HepG2 (cell line): Measurements from ENCODE around the gene SRI. TPM values are rescaled to one million over a fixed set of nuclear protein-coding genes. Genes with fewer than 3 reads are reported as not detected.

ENCODE experiments used
- ATAC-seq: fragments of 200-7000 bp; cut with Tn5 transposase; 3 replicates; pipeline ENCODE4 v1.9.1; 2020; ENCODE audit warnings: mild to moderate bottlenecking, moderate library complexity
- BruUV-seq: library from RNA; stranded (reverse); fragments of 400-500 nt; replicated peaks from 2 replicates; lab custom pipeline; 2021; lab: Mats Ljungman, UMichigan
- CTCF ChIA-PET: fragments of 300-600 bp; formaldehyde crosslinking; extraction: SDS; loops from one replicate; lab custom pipeline; 2021; ENCODE audit warnings: low total read pairs, inconsistent platforms, low intra/inter-chr PET ratio; lab: Yijun Ruan, JAX
- POLR2A ChIA-PET: fragments of 350-600 bp; sonication (Branson Sonifier 250); formaldehyde crosslinking; loops from one replicate; lab custom pipeline; 2020; ENCODE audit warnings: antibody characterized with exemption, inconsistent platforms; lab: Yijun Ruan, JAX
- DNase-seq: peaks from one replicate; pipeline ENCODE4 v3.0.0-alpha.2; 2015; ENCODE audit warnings: low spot score
- FAIRE-seq: peaks from 3 replicates; lab custom pipeline; 2011; peaks lifted over from hg19 to GRCh38; lab: Jason Lieb, UNC
- H2AFZ ChIP-seq: one replicate; pipeline ENCODE4 v1.6.1; 2011; ENCODE audit warnings: low read length, inconsistent platforms
- H3K27ac ChIP-seq: fragments of 300-600 bp; 3 replicates; pipeline ENCODE4 v1.8.0; 2011; ENCODE audit warnings: mixed run types, mild to moderate bottlenecking, mixed read lengths, low read length, inconsistent platforms; ENCODE audit not compliant: insufficient read depth; ENCODE audit errors: extremely low read length
- H3K27me3 ChIP-seq, 2 experiments: fragments of 200-600 bp in 1 of 2; 2 replicates in 1 of 2; 3 replicates in 1 of 2; pipeline versions ENCODE4 v1.6.0 to v1.8.0; 2011; ENCODE audit warnings: low read length in 2 of 2, mild to moderate bottlenecking in 2 of 2, moderate library complexity in 2 of 2, inconsistent platforms in 1 of 2; ENCODE audit not compliant: insufficient read depth in 2 of 2, control insufficient read depth in 1 of 2
- H3K36me3 ChIP-seq, 2 experiments: fragments of 200-600 bp in 1 of 2; replicated peaks in 1 of 2; 2 replicates in 1 of 2; 3 replicates in 1 of 2; pipeline versions ENCODE4 v1.5.1 to v1.8.0; 2011; ENCODE audit warnings: low read length in 2 of 2, inconsistent platforms in 1 of 2; ENCODE audit not compliant: insufficient read depth in 2 of 2, control insufficient read depth in 1 of 2
- H3K4me1 ChIP-seq: 2 replicates; pipeline ENCODE4 v1.5.1; 2012; ENCODE audit warnings: low read length, inconsistent platforms; ENCODE audit not compliant: insufficient read depth
- H3K4me2 ChIP-seq: 2 replicates; pipeline ENCODE4 v1.6.0; 2011; ENCODE audit warnings: low read depth, low read length, inconsistent platforms
- H3K4me3 ChIP-seq, 3 experiments: fragments of 200-600 bp in 1 of 3; sonication (generic), shearing (Covaris generic) in 1 of 3; replicated peaks in 1 of 3; 2 replicates each; pipeline ENCODE4 v1.5.1; 2011 to 2016; ENCODE audit warnings: low read length in 3 of 3, inconsistent platforms in 2 of 3, low read depth in 2 of 3, mild to moderate bottlenecking in 2 of 3, control low read depth in 1 of 3, mixed read lengths in 1 of 3; ENCODE audit not compliant: insufficient read depth in 1 of 3
- H3K79me2 ChIP-seq: one replicate; pipeline ENCODE4 v1.6.1; 2011; ENCODE audit warnings: low read length, inconsistent platforms; ENCODE audit not compliant: insufficient read depth
- H3K9ac ChIP-seq: 2 replicates; pipeline ENCODE4 v1.6.0; 2011; ENCODE audit warnings: mild to moderate bottlenecking, low read depth, low read length, inconsistent platforms; ENCODE audit not compliant: insufficient read depth
- H3K9me3 ChIP-seq: 2 replicates; pipeline ENCODE4 v1.5.1; 2012; ENCODE audit warnings: mild to moderate bottlenecking, low read length
- H4K20me1 ChIP-seq: 2 replicates; pipeline ENCODE4 v1.6.0; 2011; ENCODE audit warnings: inconsistent platforms, mild to moderate bottlenecking, low read length, moderate library complexity; ENCODE audit not compliant: insufficient read depth
- DNMT3B ChIP-seq: conservative IDR thresholded peaks from 2 replicates; pipeline ENCODE4 v1.6.1; 2016; ENCODE audit warnings: missing biosample characterization, control low read depth
- EED ChIP-seq: sonication (generic); formaldehyde crosslinking; IDR thresholded peaks from 2 replicates; pipeline ENCODE4 v1.5.0; 2020; ENCODE audit warnings: mild to moderate bottlenecking, missing genetic modification reagents
- FOSL1 ChIP-seq: sonication (generic); formaldehyde crosslinking; IDR thresholded peaks from 2 replicates; pipeline ENCODE4 v1.9.0; 2021; ENCODE audit warnings: missing genetic modification reagents, borderline replicate concordance
- FOXO1 ChIP-seq: sonication (generic); formaldehyde crosslinking; IDR thresholded peaks from 2 replicates; pipeline ENCODE4 v1.4.0; 2020; ENCODE audit warnings: missing genetic modification reagents
- GLI4 ChIP-seq: sonication (generic); formaldehyde crosslinking; IDR thresholded peaks from 2 replicates; pipeline ENCODE4 v1.5.1; 2020; ENCODE audit warnings: missing genetic modification reagents, mild to moderate bottlenecking, moderate library complexity, borderline replicate concordance
- PAX8 ChIP-seq: sonication (generic); formaldehyde crosslinking; IDR thresholded peaks from 2 replicates; pipeline ENCODE4 v1.8.0; 2022; ENCODE audit warnings: mild to moderate bottlenecking, missing genetic modification reagents, borderline replicate concordance
- PITX1 ChIP-seq: sonication (generic); formaldehyde crosslinking; IDR thresholded peaks from 2 replicates; pipeline ENCODE4 v1.5.1; 2020; ENCODE audit warnings: mild to moderate bottlenecking, missing genetic modification reagents
- REL ChIP-seq: sonication (generic); formaldehyde crosslinking; conservative IDR thresholded peaks from 2 replicates; pipeline ENCODE4 v1.8.0; 2022; ENCODE audit warnings: mild to moderate bottlenecking, missing genetic modification reagents, moderate library complexity
- RXRB ChIP-seq: IDR thresholded peaks from 2 replicates; pipeline ENCODE4 v1.6.1; 2016; ENCODE audit warnings: borderline replicate concordance, missing genetic modification reagents, missing compliant biosample characterization
- SIX1 ChIP-seq: sonication (generic); formaldehyde crosslinking; IDR thresholded peaks from 2 replicates; pipeline ENCODE4 v1.4.0; 2020; ENCODE audit warnings: missing genetic modification reagents, borderline replicate concordance
- ZMYM3 ChIP-seq: sonication (generic); formaldehyde crosslinking; IDR thresholded peaks from 2 replicates; pipeline ENCODE4 v1.5.1; 2020; ENCODE audit warnings: mild to moderate bottlenecking, missing genetic modification reagents
- ZNF407 ChIP-seq: sonication (generic); formaldehyde crosslinking; IDR thresholded peaks from one replicate; pipeline ENCODE4 v1.5.1; 2020; ENCODE audit warnings: mild to moderate bottlenecking, missing genetic modification reagents; ENCODE audit errors: not compliant biosample characterization
- ZSCAN25 ChIP-seq: sonication (generic); formaldehyde crosslinking; IDR thresholded peaks from 2 replicates; pipeline ENCODE4 v1.8.0; 2022; ENCODE audit warnings: mild to moderate bottlenecking, missing genetic modification reagents
- WGBS: methylation state at CpG from one replicate; pipeline ENCODE4 v1.1.6; 2017; ENCODE audit warnings: low lambda C conversion rate; 5-methylcytosine and 5-hydroxymethylcytosine counted together
- in situ Hi-C: cut with HindIII; loops from 2 replicates; pipeline ENCODE4 v1.10.0; 2017; ENCODE audit warnings: low pct_unique_long_range_greater_than_20kb; ENCODE audit not compliant: extremely low pct_ligation_motif_present
- intact Hi-C: fragments of 100-400 bp; cut with micrococcal nuclease; formaldehyde crosslinking; loops from one replicate; pipeline ENCODE4 v1.10.0; 2022; ENCODE audit not compliant: unreplicated experiment
- polyA plus RNA-seq, 8 experiments: library from polyadenylated mRNA; depleted of rRNA in 3 of 8; stranded (reverse) in 7 of 8; unstranded in 1 of 8; fragments of >200 nt; fragmentation: Illumina TruSeq in 4 of 8; extraction: Trizol in 4 of 8; gene quantifications; 2 replicates each; pipeline versions ENCODE4 v1.2.1 to v1.2.3, GENCODE V29; 2011 to 2016; ENCODE audit warnings: low read depth in 4 of 8, missing spikeins in 1 of 8, mixed read lengths in 1 of 8; ENCODE audit not compliant: insufficient read depth in 1 of 8
- total RNA-seq, 5 experiments: library from RNA; depleted of rRNA; stranded (reverse); fragments of >200 nt; fragmentation: Illumina TruSeq; extraction: Trizol; gene quantifications; 2 replicates each; pipeline ENCODE4 v1.2.3, GENCODE V29; 2016; ENCODE audit warnings: low read depth in 1 of 5
- TF ChIP-seq, protein P1 (sequence below): fragments of 450-650 bp; IDR thresholded peaks from 2 replicates; pipeline ENCODE4 v1.6.1; 2017
- TF ChIP-seq, protein P2 (sequence below): sonication (generic); formaldehyde crosslinking; IDR thresholded peaks from 2 replicates; pipeline ENCODE4 v1.8.1; 2023; ENCODE audit warnings: mild to moderate bottlenecking, missing genetic modification reagents

The SRI gene
- total and polyA plus RNA-seq, 2 of the 13 experiments (the other 11 are each of a cell fraction or from before 2014, with no cell fraction given), result 0.33 TPM; not detected in 1

- H3K4me2 ChIP-seq, result no peak overlapping the region
- H3K4me3 ChIP-seq, result no peak overlapping the region
- in situ Hi-C loops, result no loop called here
- no peak overlapping the region for H3K27ac ChIP-seq
- H4K20me1 ChIP-seq, result no peaks in the 10 kb centered on the region
- no peak overlapping the region for H2AFZ ChIP-seq
- DNase-seq (no peak), ATAC-seq (no peak), FAIRE-seq (no peak)
- no peaks in the 10 kb centered on the region for H3K27me3 ChIP-seq
- H3K36me3 ChIP-seq, result no peaks in the 10 kb centered on the region
- no TSS peak for BruUV-seq
- no peaks in the 10 kb centered on the region for H3K79me2 ChIP-seq
- POLR2A ChIA-PET, result no interaction called here
- peaks cover under 1% of the 10 kb centered on the region; the same call in 1 of the 2 replicates for H3K9me3 ChIP-seq
- CTCF ChIA-PET, result no interaction called here
- no peak overlapping the region for H3K9ac ChIP-seq
- peaks cover 14% of the 10 kb centered on the region for H3K4me1 ChIP-seq
- intact Hi-C loops, result no loop called here
- WGBS, result 1% methylated on average over 2 of the region's 2 CpGs
- TF ChIP-seq, protein P1, sequence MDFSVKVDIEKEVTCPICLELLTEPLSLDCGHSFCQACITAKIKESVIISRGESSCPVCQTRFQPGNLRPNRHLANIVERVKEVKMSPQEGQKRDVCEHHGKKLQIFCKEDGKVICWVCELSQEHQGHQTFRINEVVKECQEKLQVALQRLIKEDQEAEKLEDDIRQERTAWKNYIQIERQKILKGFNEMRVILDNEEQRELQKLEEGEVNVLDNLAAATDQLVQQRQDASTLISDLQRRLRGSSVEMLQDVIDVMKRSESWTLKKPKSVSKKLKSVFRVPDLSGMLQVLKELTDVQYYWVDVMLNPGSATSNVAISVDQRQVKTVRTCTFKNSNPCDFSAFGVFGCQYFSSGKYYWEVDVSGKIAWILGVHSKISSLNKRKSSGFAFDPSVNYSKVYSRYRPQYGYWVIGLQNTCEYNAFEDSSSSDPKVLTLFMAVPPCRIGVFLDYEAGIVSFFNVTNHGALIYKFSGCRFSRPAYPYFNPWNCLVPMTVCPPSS, result no peak
- no peak for TF ChIP-seq DNMT3B (CRISPR knock-in tag)
- TF ChIP-seq FOSL1 (CRISPR knock-in tag), result no peak
- TF ChIP-seq, protein P2, sequence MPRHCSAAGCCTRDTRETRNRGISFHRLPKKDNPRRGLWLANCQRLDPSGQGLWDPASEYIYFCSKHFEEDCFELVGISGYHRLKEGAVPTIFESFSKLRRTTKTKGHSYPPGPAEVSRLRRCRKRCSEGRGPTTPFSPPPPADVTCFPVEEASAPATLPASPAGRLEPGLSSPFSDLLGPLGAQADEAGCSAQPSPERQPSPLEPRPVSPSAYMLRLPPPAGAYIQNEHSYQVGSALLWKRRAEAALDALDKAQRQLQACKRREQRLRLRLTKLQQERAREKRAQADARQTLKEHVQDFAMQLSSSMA (CRISPR knock-in tag), result no peak
- no peak for TF ChIP-seq EED (CRISPR knock-in tag)
- TF ChIP-seq RXRB (CRISPR knock-in tag), result no peak
- no peak for TF ChIP-seq GLI4 (CRISPR knock-in tag)
- TF ChIP-seq ZSCAN25, result no peak
- TF ChIP-seq PAX8 (CRISPR knock-in tag), result no peak
- no peak for TF ChIP-seq ZMYM3
- TF ChIP-seq REL (CRISPR knock-in tag), result no peak
- no peak for TF ChIP-seq FOXO1 (CRISPR knock-in tag)
- TF ChIP-seq SIX1, result no peak
- no peak for TF ChIP-seq ZNF407
- no peak for TF ChIP-seq PITX1 (CRISPR knock-in tag)
Measured at GRCh38 chr7:88259656-88260380, 40.0 kb upstream of the SRI start.
